Measurements from ENCODE around the gene ARID1B. TPM values are rescaled to one million over a fixed set of nuclear protein-coding genes. Genes with fewer than 3 reads are reported as not detected.

Gene ARID1B
- total RNA-seq, 1 donor from 2014 or later = 62.1 TPM

DNA sequence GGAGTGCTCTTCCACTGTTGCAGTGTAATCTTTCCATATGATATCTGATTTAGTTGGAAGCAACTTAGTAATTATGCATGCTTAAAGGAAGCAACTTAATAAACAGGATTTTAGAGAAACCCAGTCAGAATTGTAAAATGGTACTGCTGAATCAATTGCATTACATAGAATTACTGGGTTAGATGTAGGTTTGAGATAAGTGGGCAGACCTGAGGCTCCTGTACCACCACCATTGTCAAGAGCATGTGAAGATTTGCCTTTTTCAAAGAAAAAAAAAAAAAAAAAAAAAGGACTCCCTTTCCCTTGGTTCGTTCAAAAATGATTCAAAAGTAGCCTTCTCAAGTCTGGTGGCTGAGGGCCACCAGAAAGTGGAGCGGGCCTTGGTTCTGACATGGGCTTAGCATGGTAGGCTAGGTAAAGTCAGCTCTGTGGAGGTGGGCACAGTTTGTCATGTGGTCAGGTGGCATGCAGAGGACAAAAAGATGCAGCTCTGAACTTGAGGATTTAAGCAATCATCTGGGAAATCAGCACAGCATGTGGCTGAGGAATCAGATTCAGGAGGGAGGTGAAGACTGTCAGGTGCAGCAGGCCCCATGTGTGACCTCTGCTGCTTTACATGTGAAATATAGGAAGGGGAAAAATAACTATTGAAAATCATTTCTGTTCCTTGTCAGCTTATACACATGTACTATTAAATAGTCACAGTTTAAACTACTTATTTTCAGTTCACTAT, 32.4 kb downstream of the ARID1B start:
- Histone ChIP-seq H3K27ac (no peak overlapping the region), H3K4me3 (no peak overlapping the region), H3K4me1 (peaks cover 4% of the 10 kb centered on the region), H4K20me1 (ENCODE audit: low read depth) (peaks cover 97% of the 10 kb centered on the region), H3K4me2 (no peak overlapping the region), H3K27me3 (no peaks in the 10 kb centered on the region), H3F3A (ENCODE audit: low read depth) (no peaks in the 10 kb centered on the region), H2AFZ (replicated peaks) (no peak overlapping the region), H3K79me2 (ENCODE audit: low read depth) (peaks cover 100% of the 10 kb centered on the region), H3K9ac (no peak overlapping the region), H3K9me3 (ENCODE audit: low read depth) (no peaks in the 10 kb centered on the region), H3K36me3 (no peaks in the 10 kb centered on the region)
- TF ChIP-seq CTCF (IDR thresholded peaks at IDR 0.05) (no peak), EZH2phosphoT487 (IDR thresholded peaks at IDR 0.05) (no peak), EZH2 (IDR thresholded peaks at IDR 0.05) (no peak)
- H3K9me3 Mint-ChIP-seq = no peaks in the 10 kb centered on the region
- no peaks in the 10 kb centered on the region for H3K27me3 Mint-ChIP-seq (ENCODE audit: insufficient read depth, low read depth)
- peaks cover 40% of the 10 kb centered on the region for H3K4me1 Mint-ChIP-seq
- no peak overlapping the region for H3K4me3 Mint-ChIP-seq
- no peak overlapping the region for H3K27ac Mint-ChIP-seq
- no peak for DNase-seq (ENCODE audit: low spot score)
- H3K36me3 Mint-ChIP-seq = peaks cover 1% of the 10 kb centered on the region

- Histone ChIP-seq H4K20me1 (ENCODE audit: low read depth) (peaks cover 97% of the 10 kb centered on the region), H3K4me3 (no peak overlapping the region), H2AFZ (replicated peaks) (no peak overlapping the region), H3K4me1 (peaks cover 7% of the 10 kb centered on the region), H3K36me3 (no peaks in the 10 kb centered on the region), H3K9me3 (ENCODE audit: low read depth) (no peaks in the 10 kb centered on the region), H3K9ac (no peak overlapping the region), H3K27me3 (no peaks in the 10 kb centered on the region), H3F3A (ENCODE audit: low read depth) (no peaks in the 10 kb centered on the region), H3K27ac (no peak overlapping the region), H3K4me2 (no peak overlapping the region), H3K79me2 (ENCODE audit: low read depth) (peaks cover 100% of the 10 kb centered on the region)
- Mint-ChIP-seq H3K4me1 (peaks cover 26% of the 10 kb centered on the region), H3K27ac (no peak overlapping the region), H3K36me3 (peaks cover 1% of the 10 kb centered on the region), H3K4me3 (no peak overlapping the region), H3K9me3 (no peaks in the 10 kb centered on the region), H3K27me3 (ENCODE audit: insufficient read depth, low read depth) (no peaks in the 10 kb centered on the region)
- DNase-seq (ENCODE audit: low spot score) = no peak
- no peak for TF ChIP-seq EZH2phosphoT487 (IDR thresholded peaks at IDR 0.05)
- no peak for TF ChIP-seq EZH2 (IDR thresholded peaks at IDR 0.05)
Measured at GRCh38 chr6:156814036-156814581, 36.9 kb downstream of the ARID1B start.

DNA sequence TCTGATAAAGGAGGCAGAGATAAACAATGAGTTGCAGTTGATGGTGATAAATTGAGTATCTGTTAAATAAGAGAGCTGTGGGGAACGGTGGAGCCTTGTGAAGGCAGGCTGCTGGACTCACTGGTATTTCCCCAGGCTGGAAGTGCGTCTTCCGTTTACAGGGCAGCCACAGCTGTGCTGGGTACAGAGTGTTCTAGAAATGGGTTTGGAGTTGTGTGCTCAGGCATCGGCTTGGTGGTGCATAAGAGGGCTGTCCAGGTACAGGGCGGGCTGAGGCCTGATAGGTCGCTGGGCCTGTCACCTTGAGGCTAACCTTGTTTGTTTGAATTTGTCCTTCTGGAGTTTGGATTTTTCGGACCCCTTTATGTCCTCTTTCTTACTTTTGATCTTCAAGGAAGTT, 39.3 kb downstream of the ARID1B start:
- Histone ChIP-seq H3K4me1 (peaks cover 18% of the 10 kb centered on the region), H3K4me3 (no peak overlapping the region), H3K36me3 (no peaks in the 10 kb centered on the region), H3K4me2 (no peak overlapping the region), H3F3A (ENCODE audit: low read depth) (no peaks in the 10 kb centered on the region), H3K27ac (no peak overlapping the region), H2AFZ (replicated peaks) (no peak overlapping the region), H3K27me3 (no peaks in the 10 kb centered on the region), H4K20me1 (ENCODE audit: low read depth) (peaks cover 97% of the 10 kb centered on the region), H3K79me2 (ENCODE audit: low read depth) (peaks cover 100% of the 10 kb centered on the region), H3K9me3 (ENCODE audit: low read depth) (no peaks in the 10 kb centered on the region), H3K9ac (no peak overlapping the region)
- TF ChIP-seq EZH2phosphoT487 (IDR thresholded peaks at IDR 0.05) = no peak
- TF ChIP-seq EZH2 (IDR thresholded peaks at IDR 0.05) = no peak
- no peak for TF ChIP-seq CTCF (IDR thresholded peaks at IDR 0.05)
- Mint-ChIP-seq H3K4me3 (no peak overlapping the region), H3K36me3 (no peaks in the 10 kb centered on the region), H3K9me3 (no peaks in the 10 kb centered on the region), H3K27me3 (ENCODE audit: insufficient read depth, low read depth) (no peaks in the 10 kb centered on the region), H3K27ac (peak overlapping the region; percentile 77), H3K4me1 (peaks cover 28% of the 10 kb centered on the region)
- DNase-seq (ENCODE audit: low spot score) = no peak

Data from neural progenitor cell (in vitro differentiated cells).